Right atrium auricular region (tissue), 2 donors: Measurements from ENCODE around the gene ATP1A4. TPM values are rescaled to one million over a fixed set of nuclear protein-coding genes. Genes with fewer than 3 reads are reported as not detected.
A peak's percentile ranks its signal among the peaks of the same experiment; 100 is the strongest.

Experiments used
- DNase-seq: peaks from one replicate; pipeline ENCODE4 v3.0.0-alpha.2; 2019; ENCODE audit warnings: low spot score
- H3K27ac ChIP-seq, 2 donors: fragments of 200-600 bp; sonication (generic); 1 replicate in 1 of 2; 2 replicates in 1 of 2; pipeline ENCODE4 v1.5.1; 2016 to 2019
- H3K27me3 ChIP-seq, 2 donors: fragments of 200-600 bp; sonication (generic); one replicate each; pipeline versions ENCODE4 v1.5.1 to v1.6.0; 2017 to 2019
- H3K36me3 ChIP-seq: fragments of 200-600 bp; sonication (generic); one replicate; pipeline ENCODE4 v1.5.1; 2016
- H3K4me1 ChIP-seq, 2 donors: fragments of 200-600 bp; sonication (generic); one replicate each; pipeline versions ENCODE4 v1.5.1 to v1.6.0; 2017 to 2019
- H3K4me3 ChIP-seq, 2 donors: fragments of 200-600 bp; sonication (generic); 1 replicate in 1 of 2; 2 replicates in 1 of 2; pipeline ENCODE4 v1.5.1; 2017 to 2019; ENCODE audit warnings: mild to moderate bottlenecking in 1 of 2, moderate library complexity in 1 of 2
- H3K9me3 ChIP-seq, 2 donors: fragments of 200-600 bp; sonication (generic); one replicate each; pipeline ENCODE4 v1.5.1; 2019
- CTCF ChIP-seq, 2 donors: fragments of 200-600 bp; sonication (generic); IDR thresholded peaks; one replicate each; pipeline ENCODE4 v1.5.1; 2019; ENCODE audit warnings: antibody characterized with exemption in 2 of 2
- total RNA-seq, 2 donors: library from RNA; depleted of rRNA; stranded (reverse); fragments of >200 nt; gene quantifications; one replicate each; pipeline ENCODE4 v1.1.0, GENCODE V29; 2016

Gene ATP1A4
- total RNA-seq, 2 donors from 2014 or later, result not detected

GRCh38 chr1:160194737-160195059 is 43.3 kb downstream of the ATP1A4 start:
- H3K27me3 ChIP-seq, result no peaks in the 10 kb centered on the region
- peaks cover 0 to 20% of the 10 kb centered on the region in 2 donors for H3K4me1 ChIP-seq
- H3K4me3 ChIP-seq, result no peak overlapping the region
- no peaks in the 10 kb centered on the region for H3K36me3 ChIP-seq
- no peak for TF ChIP-seq CTCF (IDR thresholded peaks at IDR 0.05)
- DNase-seq, result no peak
- no peak overlapping the region for H3K27ac ChIP-seq
- H3K9me3 ChIP-seq, result no peaks in the 10 kb centered on the region

DNA sequence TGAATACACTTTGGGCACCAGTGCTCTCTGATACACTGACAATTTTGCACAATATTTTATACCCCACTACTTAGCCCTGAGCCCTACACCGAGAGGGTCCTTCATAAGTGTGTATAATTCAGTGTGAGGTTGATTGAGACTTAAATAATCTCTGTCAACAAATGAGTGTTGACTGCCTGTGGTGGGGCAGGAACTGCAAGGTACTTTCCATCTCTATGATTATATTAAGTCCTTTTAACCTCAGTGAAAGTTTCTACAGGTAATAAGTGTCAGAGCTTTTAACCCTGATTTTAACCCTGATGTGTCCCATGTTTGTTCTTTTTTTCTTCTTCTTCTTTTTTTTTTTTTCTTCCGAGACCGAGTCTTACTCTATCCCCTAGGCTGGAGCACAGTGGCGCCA is 44.7 kb downstream of the ATP1A4 start:
- H3K27ac ChIP-seq, result no peak overlapping the region
- no peaks in the 10 kb centered on the region for H3K27me3 ChIP-seq
- no peaks in the 10 kb centered on the region for H3K36me3 ChIP-seq
- DNase-seq, result no peak
- no peaks in the 10 kb centered on the region for H3K9me3 ChIP-seq
- no peak overlapping the region for H3K4me3 ChIP-seq
- TF ChIP-seq CTCF (IDR thresholded peaks at IDR 0.05), result no peak
- H3K4me1 ChIP-seq, result peaks cover 0 to 11% of the 10 kb centered on the region in 2 donors

DNA sequence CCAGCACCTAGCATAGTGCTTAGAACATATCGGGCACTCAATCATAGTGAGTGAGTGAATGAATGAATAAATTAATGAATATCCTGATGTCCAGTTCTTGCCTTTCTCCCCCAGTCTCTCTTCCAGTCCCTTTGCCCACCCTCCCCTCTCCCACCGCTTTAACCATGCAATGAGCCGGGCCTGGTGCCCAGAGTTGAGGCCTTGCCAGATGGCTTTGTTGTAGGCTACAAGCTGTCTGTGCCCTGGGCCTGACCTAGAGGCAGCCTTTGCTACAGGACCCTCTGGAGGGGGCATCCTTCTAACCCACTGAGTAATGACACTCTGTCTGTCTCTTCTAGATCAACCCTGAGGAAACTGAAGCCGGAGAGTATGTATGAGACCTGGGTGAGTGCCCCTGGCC is 45.8 kb downstream of the ATP1A4 start:
- Histone ChIP-seq H3K9me3 (no peaks in the 10 kb centered on the region), H3K27ac (no peak overlapping the region), H3K4me1 (peaks cover 0 to 11% of the 10 kb centered on the region in 2 donors), H3K4me3 (no peak overlapping the region), H3K27me3 (no peaks in the 10 kb centered on the region), H3K36me3 (no peaks in the 10 kb centered on the region)
- no peak for DNase-seq
- TF ChIP-seq CTCF (IDR thresholded peaks at IDR 0.05), result no peak

- H3K4me3 ChIP-seq, result no peak overlapping the region
- H3K27me3 ChIP-seq, result no peaks in the 10 kb centered on the region
- no peaks in the 10 kb centered on the region for H3K36me3 ChIP-seq
- H3K9me3 ChIP-seq, result no peaks in the 10 kb centered on the region
- TF ChIP-seq CTCF (IDR thresholded peaks at IDR 0.05), result no peak
- H3K4me1 ChIP-seq, result peaks cover 0 to 8% of the 10 kb centered on the region in 2 donors
- DNase-seq, result no peak
- no peak overlapping the region for H3K27ac ChIP-seq
Observed at GRCh38 chr1:160200786-160201185, 49.4 kb downstream of the ATP1A4 start.

DNA sequence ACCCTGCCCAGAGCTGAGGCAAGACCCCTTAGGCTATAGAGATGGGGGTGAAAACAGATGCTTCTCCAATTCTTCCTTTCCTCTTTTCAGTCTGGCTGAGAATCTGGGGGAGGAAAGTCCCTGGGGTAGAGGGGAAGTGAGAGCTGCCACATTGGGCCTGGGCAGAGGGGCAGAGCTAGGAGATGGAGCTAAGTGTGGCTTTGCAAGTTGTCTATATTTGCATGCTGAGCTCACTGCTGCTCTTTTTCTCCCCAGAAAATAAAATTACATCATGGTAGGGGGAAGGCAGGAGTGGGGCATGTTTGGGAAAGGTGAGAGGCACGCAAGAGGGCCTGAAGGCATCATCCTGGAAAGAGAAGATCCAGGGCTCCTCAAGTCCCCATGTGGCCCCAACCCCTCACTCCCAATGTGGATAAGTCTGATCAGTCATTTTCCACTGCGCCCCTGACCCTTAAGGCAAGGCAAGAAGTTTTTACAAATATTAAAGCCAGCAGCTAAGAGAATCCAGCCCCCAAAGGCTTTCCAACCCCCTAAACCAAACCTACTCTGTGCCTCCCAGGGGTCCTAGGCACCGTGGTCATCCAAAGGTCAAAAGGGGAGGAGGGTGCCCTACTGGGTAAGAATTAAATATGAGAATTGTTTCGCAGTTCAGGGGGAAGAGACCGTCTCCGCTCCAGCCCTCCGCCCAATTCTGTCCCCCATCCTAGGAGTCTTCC is 53.3 kb downstream of the ATP1A4 start:
- H3K4me3 ChIP-seq, result peak overlapping the region; percentile 85 to 95
- DNase-seq, result no peak
- no peak for TF ChIP-seq CTCF (IDR thresholded peaks at IDR 0.05)
- H3K9me3 ChIP-seq, result no peaks in the 10 kb centered on the region
- peaks cover 0 to 47% of the 10 kb centered on the region in 2 donors for H3K4me1 ChIP-seq
- H3K27me3 ChIP-seq, result no peaks in the 10 kb centered on the region
- no peaks in the 10 kb centered on the region for H3K36me3 ChIP-seq
- peak overlapping the region; percentile 95 for H3K27ac ChIP-seq
